Gastroesophageal sphincter (tissue), 4 donors: ENCODE measurements around the gene CSMD2. TPM values are rescaled to one million over a fixed set of nuclear protein-coding genes. Genes with fewer than 3 reads are reported as not detected.

ENCODE experiments used
- ATAC-seq: fragments of 150-250 bp; one replicate; pipeline ENCODE4 v1.9.1; 2016; ENCODE audit warnings: mild to moderate bottlenecking, moderate library complexity
- H3K27ac ChIP-seq, 4 donors: fragments of 200-600 bp; sonication (generic) in 3 of 4; 1 replicate in 3 of 4; 2 replicates in 1 of 4; pipeline ENCODE4 v1.5.1; 2016 to 2019
- H3K27me3 ChIP-seq: fragments of 200-600 bp; sonication (generic); one replicate; pipeline ENCODE4 v1.5.1; 2019
- H3K36me3 ChIP-seq, 2 donors: fragments of 200-600 bp; sonication (generic); one replicate each; pipeline ENCODE4 v1.5.1; 2019; ENCODE audit warnings: control low read depth in 1 of 2
- H3K4me1 ChIP-seq, 3 donors: fragments of 200-600 bp; sonication (generic); 1 replicate in 2 of 3; 2 replicates in 1 of 3; pipeline ENCODE4 v1.5.1; 2016 to 2019; ENCODE audit warnings: control low read depth in 2 of 3
- H3K4me3 ChIP-seq, 2 donors: fragments of 200-600 bp; sonication (generic); one replicate each; pipeline ENCODE4 v1.5.1; 2019; ENCODE audit warnings: mild to moderate bottlenecking in 1 of 2, moderate library complexity in 1 of 2
- H3K9me3 ChIP-seq, 3 donors: fragments of 200-600 bp; sonication (generic); one replicate each; pipeline ENCODE4 v1.5.1; 2017 to 2019; ENCODE audit warnings: control low read depth in 2 of 3
- EP300 ChIP-seq: sonication (generic); formaldehyde crosslinking; IDR thresholded peaks from one replicate; pipeline ENCODE4 v1.6.1; 2017; ENCODE audit warnings: antibody characterized with exemption, mild to moderate bottlenecking
- POLR2A ChIP-seq, 2 donors: fragments of 450-650 bp; IDR thresholded peaks; one replicate each; pipeline ENCODE4 v1.6.1; 2017; ENCODE audit warnings: antibody characterized with exemption in 2 of 2, mild to moderate bottlenecking in 2 of 2, moderate library complexity in 1 of 2
- POLR2AphosphoS5 ChIP-seq: sonication (generic); formaldehyde crosslinking; IDR thresholded peaks from one replicate; pipeline ENCODE4 v1.6.1; 2017; ENCODE audit warnings: antibody characterized with exemption
- WGBS, 2 donors: methylation state at CpG; one replicate each; pipeline ENCODE4 v1.1.5; 2018; ENCODE audit warnings: low coverage in 1 of 2; 5-methylcytosine and 5-hydroxymethylcytosine counted together
- total RNA-seq, 4 donors: library from RNA; depleted of rRNA; stranded (reverse); fragments of >200 nt; gene quantifications; one replicate each; pipeline ENCODE4 v1.1.0, GENCODE V29; 2016
- TF ChIP-seq, protein P1 (sequence below), 4 experiments: fragments of 200-600 bp in 2 of 4; fragments of 450-650 bp in 2 of 4; sonication (generic) in 1 of 4; IDR thresholded peaks; one replicate each; pipeline ENCODE4 v1.5.1; 2017 to 2019; ENCODE audit warnings: antibody characterized with exemption in 4 of 4, mild to moderate bottlenecking in 2 of 4, moderate library complexity in 2 of 4

The CSMD2 gene
- total RNA-seq, 4 donors from 2014 or later = 0.22 to 2.5 (median 0.37) TPM

DNA sequence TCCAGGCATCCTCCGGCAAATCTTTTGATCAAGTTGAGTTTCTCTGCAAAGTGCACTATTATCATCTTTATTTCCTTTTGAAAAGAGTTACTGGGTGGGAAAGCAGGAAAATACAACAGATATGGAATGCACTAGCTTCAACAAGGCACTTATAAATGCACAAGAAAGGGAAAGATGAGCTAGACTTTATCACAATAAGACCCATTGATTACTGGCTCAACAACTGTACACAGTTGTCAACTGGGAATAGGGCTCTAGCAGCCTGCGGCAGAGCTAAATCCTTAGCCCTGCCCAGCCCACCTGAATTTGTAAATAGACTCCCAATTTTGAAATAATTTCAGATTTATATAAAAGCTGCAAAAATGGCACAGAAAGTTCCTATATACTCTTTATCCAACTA is 111.4 kb downstream of the CSMD2 start:
- Histone ChIP-seq H3K27ac (no peak overlapping the region), H3K27me3 (peaks cover 44% of the 10 kb centered on the region), H3K36me3 (no peaks in the 10 kb centered on the region), H3K4me3 (no peak overlapping the region), H3K4me1 (no peaks in the 10 kb centered on the region), H3K9me3 (peaks cover 0 to 13% (median 0%) of the 10 kb centered on the region in 3 donors)
- TF ChIP-seq POLR2A (IDR thresholded peaks at IDR 0.05) (no peak), POLR2AphosphoS5 (no peak), EP300 (no peak)
- TF ChIP-seq, protein P1, sequence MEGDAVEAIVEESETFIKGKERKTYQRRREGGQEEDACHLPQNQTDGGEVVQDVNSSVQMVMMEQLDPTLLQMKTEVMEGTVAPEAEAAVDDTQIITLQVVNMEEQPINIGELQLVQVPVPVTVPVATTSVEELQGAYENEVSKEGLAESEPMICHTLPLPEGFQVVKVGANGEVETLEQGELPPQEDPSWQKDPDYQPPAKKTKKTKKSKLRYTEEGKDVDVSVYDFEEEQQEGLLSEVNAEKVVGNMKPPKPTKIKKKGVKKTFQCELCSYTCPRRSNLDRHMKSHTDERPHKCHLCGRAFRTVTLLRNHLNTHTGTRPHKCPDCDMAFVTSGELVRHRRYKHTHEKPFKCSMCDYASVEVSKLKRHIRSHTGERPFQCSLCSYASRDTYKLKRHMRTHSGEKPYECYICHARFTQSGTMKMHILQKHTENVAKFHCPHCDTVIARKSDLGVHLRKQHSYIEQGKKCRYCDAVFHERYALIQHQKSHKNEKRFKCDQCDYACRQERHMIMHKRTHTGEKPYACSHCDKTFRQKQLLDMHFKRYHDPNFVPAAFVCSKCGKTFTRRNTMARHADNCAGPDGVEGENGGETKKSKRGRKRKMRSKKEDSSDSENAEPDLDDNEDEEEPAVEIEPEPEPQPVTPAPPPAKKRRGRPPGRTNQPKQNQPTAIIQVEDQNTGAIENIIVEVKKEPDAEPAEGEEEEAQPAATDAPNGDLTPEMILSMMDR (IDR thresholded peaks at IDR 0.05) = no peak
- 96 to 100% methylated on average over 2 of the region's 2 CpGs for WGBS, 2 donors
- no peak for ATAC-seq

DNA sequence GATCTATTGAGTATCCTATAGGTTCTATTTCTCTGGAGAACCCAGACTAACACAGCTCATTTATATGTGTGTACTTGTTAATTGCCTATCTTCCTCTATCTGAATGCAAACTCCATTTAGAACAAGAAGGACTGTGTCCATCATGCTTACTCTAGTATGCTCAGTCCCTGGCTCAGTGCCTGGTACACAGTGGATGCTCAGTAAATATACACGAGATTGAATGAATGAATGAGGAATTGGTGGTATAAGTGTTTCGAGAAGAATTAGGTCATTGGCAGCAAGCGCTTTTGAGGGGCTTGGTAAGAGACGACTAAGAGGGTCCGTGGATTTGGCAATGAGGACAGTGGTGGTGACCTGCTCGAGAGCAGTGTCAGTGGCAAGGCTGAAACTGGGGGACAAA is 112.5 kb downstream of the CSMD2 start:
- WGBS, 2 donors = 79 to 81% methylated on average over 5 to 6 of the region's 6 CpGs
- no peak overlapping the region for H3K27ac ChIP-seq
- TF ChIP-seq, protein P1 (IDR thresholded peaks at IDR 0.05) = no peak
- no peak for TF ChIP-seq POLR2AphosphoS5
- TF ChIP-seq POLR2A (IDR thresholded peaks at IDR 0.05) = no peak
- no peak for TF ChIP-seq EP300
- no peak for ATAC-seq
- H3K9me3 ChIP-seq = peaks cover 0 to 13% (median 0%) of the 10 kb centered on the region in 3 donors
- H3K36me3 ChIP-seq = no peaks in the 10 kb centered on the region
- H3K27me3 ChIP-seq = peaks cover 41% of the 10 kb centered on the region
- no peak overlapping the region for H3K4me3 ChIP-seq
- H3K4me1 ChIP-seq = no peaks in the 10 kb centered on the region

DNA sequence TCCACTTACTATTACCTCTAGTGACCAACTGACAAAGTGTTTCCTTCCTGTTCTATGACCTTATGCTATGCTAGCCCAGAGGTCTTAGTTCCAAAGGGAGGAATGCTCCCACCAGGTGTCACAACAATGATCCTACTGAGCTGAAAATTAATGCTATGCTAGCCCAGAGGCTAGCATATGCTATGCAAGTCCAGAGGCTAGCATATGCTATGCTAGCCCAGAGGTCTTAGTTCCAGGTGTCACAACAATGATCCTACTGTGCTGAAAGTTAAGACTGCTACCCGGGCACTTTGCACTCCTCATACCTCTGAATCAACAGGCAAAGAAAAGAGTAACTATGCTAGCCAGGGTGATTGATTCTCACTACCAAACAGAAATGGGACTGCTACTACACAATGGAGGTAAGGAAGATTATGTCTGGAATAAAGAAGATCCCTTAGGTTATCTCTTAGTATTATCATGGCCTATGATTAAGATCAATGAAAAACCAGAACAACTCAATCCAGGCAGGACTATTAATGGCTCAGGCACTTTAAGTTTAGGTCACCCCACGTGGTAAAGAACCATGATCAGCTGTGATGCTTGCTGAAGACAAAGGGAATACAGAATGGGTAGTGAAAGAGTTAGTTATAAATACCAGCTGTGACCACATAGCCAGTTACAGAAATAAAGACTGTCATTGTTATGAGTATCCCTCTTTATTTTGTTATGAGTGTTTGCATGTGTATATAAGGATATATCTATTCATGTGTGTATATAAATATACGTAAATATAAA is 114.1 kb downstream of the CSMD2 start:
- H3K4me3 ChIP-seq = no peak overlapping the region
- TF ChIP-seq POLR2AphosphoS5 (no peak), EP300 (no peak), POLR2A (IDR thresholded peaks at IDR 0.05) (no peak)
- TF ChIP-seq, protein P1 (IDR thresholded peaks at IDR 0.05) = no peak
- peaks cover 0 to 13% (median 0%) of the 10 kb centered on the region in 3 donors for H3K9me3 ChIP-seq
- H3K27ac ChIP-seq = no peak overlapping the region
- H3K27me3 ChIP-seq = peaks cover 34% of the 10 kb centered on the region
- no peak for ATAC-seq
- WGBS, 2 donors = 53 to 74% methylated on average over 3 of the region's 3 CpGs
- H3K36me3 ChIP-seq = no peaks in the 10 kb centered on the region
- no peaks in the 10 kb centered on the region for H3K4me1 ChIP-seq

DNA sequence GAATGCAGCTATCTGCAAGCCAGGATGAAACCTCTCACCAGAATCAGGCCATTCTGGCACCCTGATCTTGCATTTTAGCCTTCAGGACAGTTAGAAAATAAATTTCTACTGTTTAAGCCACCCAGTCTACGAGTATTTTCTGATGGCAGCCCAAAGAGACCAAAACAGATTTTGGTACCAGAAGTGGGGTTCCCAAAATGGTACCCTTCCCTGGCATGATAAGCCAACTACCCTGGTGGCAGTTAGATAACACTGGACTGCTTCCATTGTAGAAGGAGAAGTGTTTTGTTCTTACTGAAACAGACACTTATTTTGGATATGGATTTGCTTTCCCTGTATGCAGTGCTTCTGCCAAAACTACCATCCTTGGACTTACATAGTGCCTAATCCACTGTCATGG is 115.0 kb downstream of the CSMD2 start:
- peaks cover 34% of the 10 kb centered on the region for H3K27me3 ChIP-seq
- H3K4me3 ChIP-seq = no peak overlapping the region
- H3K36me3 ChIP-seq = no peaks in the 10 kb centered on the region
- H3K9me3 ChIP-seq = peaks cover 0 to 13% (median 0%) of the 10 kb centered on the region in 3 donors
- TF ChIP-seq, protein P1 (IDR thresholded peaks at IDR 0.05) = no peak
- TF ChIP-seq EP300 (no peak), POLR2AphosphoS5 (no peak), POLR2A (IDR thresholded peaks at IDR 0.05) (no peak)
- ATAC-seq = no peak
- H3K4me1 ChIP-seq = no peaks in the 10 kb centered on the region
- no peak overlapping the region for H3K27ac ChIP-seq
- 53% methylated on average over 1 of the region's 1 CpG; no CpG with 5 or more reads in 1 of the 2 donors for WGBS, 2 donors

DNA sequence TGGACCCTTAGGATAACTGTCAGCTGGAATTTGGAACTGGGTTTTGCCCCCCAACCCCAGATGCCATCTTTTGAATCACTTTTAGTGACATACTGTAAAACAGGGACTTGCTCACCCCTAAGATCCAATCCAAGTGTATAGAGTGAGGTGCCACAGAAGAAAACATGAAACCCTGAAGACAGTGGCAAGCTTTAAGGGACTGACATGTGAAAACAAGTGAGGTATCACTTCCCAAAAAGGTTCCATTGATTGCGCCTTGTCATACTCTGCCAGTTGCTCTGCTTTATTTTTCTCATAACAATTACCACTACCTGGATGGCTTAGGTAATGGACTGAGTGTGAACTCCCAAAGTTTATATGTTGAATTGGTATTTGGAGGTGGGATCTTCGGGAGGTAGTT is 115.6 kb downstream of the CSMD2 start:
- 33 to 42% methylated on average over 2 of the region's 2 CpGs for WGBS, 2 donors
- TF ChIP-seq EP300 (no peak), POLR2A (IDR thresholded peaks at IDR 0.05) (no peak), POLR2AphosphoS5 (no peak)
- TF ChIP-seq, protein P1 (IDR thresholded peaks at IDR 0.05) = no peak
- H3K36me3 ChIP-seq = no peaks in the 10 kb centered on the region
- ATAC-seq = no peak
- peaks cover 34% of the 10 kb centered on the region for H3K27me3 ChIP-seq
- H3K27ac ChIP-seq = no peak overlapping the region
- peaks cover 0 to 13% (median 0%) of the 10 kb centered on the region in 3 donors for H3K9me3 ChIP-seq
- H3K4me3 ChIP-seq = no peak overlapping the region
- H3K4me1 ChIP-seq = no peaks in the 10 kb centered on the region
